Measurements from ENCODE around the gene TRIM28. TPM values are rescaled to one million over a fixed set of nuclear protein-coding genes. Genes with fewer than 3 reads are reported as not detected.

The TRIM28 gene
- total RNA-seq, 1 experiment from 2014 or later: 1,038 TPM

- TF ChIP-seq CTCF (conservative IDR thresholded peaks at IDR 0.05; ENCODE audit: low read depth, low read length): no peak
- no peak for TF ChIP-seq EZH2 (IDR thresholded peaks at IDR 0.05; ENCODE audit: borderline replicate concordance, low read depth, low read length, poor library complexity, severe bottlenecking)
- Histone ChIP-seq H3K4me1 (ENCODE audit: insufficient read depth, low read length, poor library complexity, severe bottlenecking) (peaks cover 13% of the 10 kb centered on the region), H3K4me3 (ENCODE audit: low read depth, low read length, poor library complexity, severe bottlenecking) (no peak overlapping the region), H3K36me3 (ENCODE audit: insufficient read depth, low read length, poor library complexity, severe bottlenecking) (peaks cover 19% of the 10 kb centered on the region), H3K27ac (ENCODE audit: low read depth, low read length, poor library complexity, severe bottlenecking) (no peak overlapping the region), H3K27me3 (replicated peaks; ENCODE audit: insufficient read depth, low read depth, low read length, poor library complexity) (no peaks in the 10 kb centered on the region), H3K9me3 (ENCODE audit: low read depth, low read length, poor library complexity, severe bottlenecking) (no peaks in the 10 kb centered on the region)
- BruUV-seq (replicated peaks): no TSS peak
- DNase-seq (ENCODE audit: low spot score): no peak
- ChIA-PET POLR2A (ENCODE audit: low non-redundant PET) (no interaction called here), CTCF (no interaction called here)
- intact Hi-C loops (cut with micrococcal nuclease; ENCODE audit: unreplicated experiment): no loop called here
These were observed 39.1 kb downstream of the TRIM28 start for GRCh38 chr19:58582985-58583384.

GRCh38 chr19:58584498-58585441 lies 40.9 kb downstream of the TRIM28 start:
- Histone ChIP-seq H3K27me3 (replicated peaks; ENCODE audit: insufficient read depth, low read depth, low read length, poor library complexity) (no peaks in the 10 kb centered on the region), H3K9me3 (ENCODE audit: low read depth, low read length, poor library complexity, severe bottlenecking) (no peaks in the 10 kb centered on the region), H3K4me1 (ENCODE audit: insufficient read depth, low read length, poor library complexity, severe bottlenecking) (peaks cover 3% of the 10 kb centered on the region), H3K36me3 (ENCODE audit: insufficient read depth, low read length, poor library complexity, severe bottlenecking) (peaks cover 19% of the 10 kb centered on the region), H3K27ac (ENCODE audit: low read depth, low read length, poor library complexity, severe bottlenecking) (no peak overlapping the region), H3K4me3 (ENCODE audit: low read depth, low read length, poor library complexity, severe bottlenecking) (no peak overlapping the region)
- no peak for DNase-seq (ENCODE audit: low spot score)
- POLR2A ChIA-PET (ENCODE audit: low non-redundant PET): no interaction called here
- intact Hi-C loops (cut with micrococcal nuclease; ENCODE audit: unreplicated experiment): no loop called here
- BruUV-seq (replicated peaks): no TSS peak
- CTCF ChIA-PET: no interaction called here
- TF ChIP-seq EZH2 (IDR thresholded peaks at IDR 0.05; ENCODE audit: borderline replicate concordance, low read depth, low read length, poor library complexity, severe bottlenecking): no peak
- no peak for TF ChIP-seq CTCF (conservative IDR thresholded peaks at IDR 0.05; ENCODE audit: low read depth, low read length)

- no TSS peak for BruUV-seq (replicated peaks)
- H3K4me1 ChIP-seq (ENCODE audit: insufficient read depth, low read length, poor library complexity, severe bottlenecking): no peaks in the 10 kb centered on the region
- ChIA-PET POLR2A (ENCODE audit: low non-redundant PET) (no interaction called here), CTCF (no interaction called here)
- no peaks in the 10 kb centered on the region for H3K27me3 ChIP-seq (replicated peaks; ENCODE audit: insufficient read depth, low read depth, low read length, poor library complexity)
- H3K4me3 ChIP-seq (ENCODE audit: low read depth, low read length, poor library complexity, severe bottlenecking): no peak overlapping the region
- H3K9me3 ChIP-seq (ENCODE audit: low read depth, low read length, poor library complexity, severe bottlenecking): no peaks in the 10 kb centered on the region
- no peak overlapping the region for H3K27ac ChIP-seq (ENCODE audit: low read depth, low read length, poor library complexity, severe bottlenecking)
- no peak for DNase-seq (ENCODE audit: low spot score)
- peaks cover 19% of the 10 kb centered on the region for H3K36me3 ChIP-seq (ENCODE audit: insufficient read depth, low read length, poor library complexity, severe bottlenecking)
- intact Hi-C loops (cut with micrococcal nuclease; ENCODE audit: unreplicated experiment): no loop called here
- TF ChIP-seq CTCF (conservative IDR thresholded peaks at IDR 0.05; ENCODE audit: low read depth, low read length) (no peak), EZH2 (IDR thresholded peaks at IDR 0.05; ENCODE audit: borderline replicate concordance, low read depth, low read length, poor library complexity, severe bottlenecking) (no peak)
These were observed 41.7 kb downstream of the TRIM28 start for GRCh38 chr19:58585442-58586132.
